NCI-H128 (cell line): ENCODE measurements around the gene KBTBD12.
A peak's percentile ranks its signal among the peaks of the same experiment; 100 is the strongest.

ENCODE experiments used
- DNase-seq: peaks from one replicate; lab custom pipeline; 2025; ENCODE audit not compliant: unreplicated experiment; lab: John Stamatoyannopoulos, UW

Gene KBTBD12

DNA sequence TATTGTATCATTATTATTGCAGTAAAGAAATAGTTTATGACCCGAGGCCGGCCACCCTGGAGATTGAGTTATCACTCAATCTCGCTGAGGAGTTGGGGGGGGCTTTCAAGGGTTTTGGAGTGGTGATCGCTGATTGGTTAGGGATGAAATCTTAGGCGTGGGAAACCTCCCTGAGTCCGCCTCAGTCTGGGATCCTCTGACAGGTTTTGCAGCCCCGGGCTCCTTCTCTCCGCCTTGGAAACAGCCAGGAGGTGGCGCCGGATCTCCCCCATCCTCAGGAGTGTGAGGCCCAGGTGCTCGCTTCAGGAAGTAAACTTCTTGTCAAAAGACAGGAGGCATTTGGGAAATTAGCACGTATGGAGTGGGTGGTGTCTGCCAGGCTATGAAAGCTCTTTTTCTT lies 96.1 kb downstream of the KBTBD12 start:
- DNase-seq = peak; percentile 68

- DNase-seq = no peak
Observed at GRCh38 chr3:128012050-128012449, 97.0 kb downstream of the KBTBD12 start.

- DNase-seq = no peak
Observed at GRCh38 chr3:128014548-128014947, 99.5 kb downstream of the KBTBD12 start.

DNA sequence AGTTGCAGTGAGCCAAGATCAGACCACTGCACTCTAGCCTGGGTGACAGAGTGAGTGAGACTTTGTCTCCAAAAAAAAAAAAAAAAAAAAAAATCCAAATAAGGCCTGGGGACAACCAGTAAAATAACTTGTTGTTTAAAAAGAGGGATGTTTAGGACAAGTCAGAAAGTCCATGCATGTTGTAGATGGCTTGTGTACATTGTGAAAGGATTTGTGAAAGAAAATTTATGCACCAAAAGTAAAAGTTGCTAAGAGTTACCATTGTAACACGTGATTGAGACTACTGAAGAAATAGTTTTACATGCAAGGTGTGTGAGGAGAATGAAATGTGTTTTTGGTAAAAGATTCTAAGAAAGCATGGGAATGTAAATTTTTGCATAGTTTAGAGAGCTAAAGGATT lies 101.5 kb downstream of the KBTBD12 start:
- no peak for DNase-seq

DNA sequence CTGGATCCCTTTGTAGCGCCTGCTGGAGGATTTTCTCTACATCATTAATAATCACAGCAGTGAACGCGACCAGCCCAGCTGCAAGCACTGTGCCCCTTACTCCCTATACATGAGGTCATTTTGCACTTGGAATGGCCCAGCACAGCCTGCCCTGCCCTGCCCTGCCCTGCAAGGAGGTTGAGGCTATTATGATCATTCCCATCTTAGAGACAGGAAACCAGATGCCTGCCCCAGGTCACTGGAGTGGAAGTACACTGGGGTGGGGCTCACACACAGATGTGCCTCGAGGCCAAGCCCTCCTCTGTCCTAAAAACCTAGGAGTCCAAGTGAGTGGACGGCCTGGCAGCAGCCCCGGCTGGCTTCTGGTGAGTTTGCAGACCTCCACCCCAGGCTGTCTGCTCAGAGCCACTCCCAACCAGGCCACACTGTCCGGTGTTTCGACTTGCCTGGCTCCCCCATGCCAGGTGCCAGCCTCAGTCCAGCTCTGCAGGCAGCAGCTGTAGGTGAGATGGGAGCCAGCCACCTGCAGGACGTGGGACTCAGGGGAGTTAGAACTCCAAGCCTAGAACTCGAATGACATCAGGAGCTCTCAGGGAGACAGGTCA lies 106.8 kb downstream of the KBTBD12 start:
- no peak for DNase-seq

DNA sequence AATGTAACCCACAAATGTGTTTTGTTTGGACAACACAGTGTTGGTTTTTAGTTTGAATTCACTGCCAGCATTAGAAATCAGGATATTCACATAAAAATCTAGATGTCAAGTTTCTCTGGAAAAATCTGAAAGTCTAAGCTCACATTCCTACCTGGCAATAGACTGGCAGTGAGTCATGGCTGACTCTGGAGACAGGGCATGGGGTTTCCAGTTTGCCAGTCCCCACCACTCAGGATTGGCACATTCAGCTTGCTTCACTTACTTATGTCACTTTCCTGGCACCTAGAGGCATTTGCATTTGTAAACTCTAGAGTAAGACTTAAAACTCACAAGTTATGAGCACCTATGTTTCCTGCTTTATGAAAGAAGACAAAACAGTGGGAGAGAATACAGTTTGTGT lies 118.1 kb downstream of the KBTBD12 start:
- no peak for DNase-seq

- DNase-seq = no peak
Observed at GRCh38 chr3:128036119-128036518, 121.1 kb downstream of the KBTBD12 start.
